ENCODE measurements around the gene CLEC10A.

- TF ChIP-seq POLR2AphosphoS5 (IDR thresholded peaks at IDR 0.05; ENCODE audit: low read depth, low read length) (no peak), POLR2A (IDR thresholded peaks at IDR 0.05; ENCODE audit: low read depth, low read length) (no peak), PAX5 (IDR thresholded peaks at IDR 0.05; ENCODE audit: insufficient read depth, low read length, severe bottlenecking) (no peak), TAF1 (IDR thresholded peaks at IDR 0.05; ENCODE audit: low read depth, low read length) (no peak), POU2F2 (IDR thresholded peaks at IDR 0.05; ENCODE audit: low read depth, low read length) (no peak)
Observed at GRCh38 chr17:7064261-7064660, 15.8 kb downstream of the CLEC10A start.

All from GM12891 (cell line).